HG02852 (cell line): ENCODE measurements around the gene HYAL4.
"Not testable (repeated sequence)": the region's sequence is repeated elsewhere in the genome, so short reads cannot be mapped to it uniquely, and the experiment has no call there.

Experiments
- ATAC-seq: cut with Tn5 transposase; IDR thresholded peaks from one replicate; pipeline ENCODE4 v1.9.1; 2021; ENCODE audit warnings: mild to moderate bottlenecking, moderate library complexity; ENCODE audit not compliant: unreplicated experiment

The HYAL4 gene

DNA sequence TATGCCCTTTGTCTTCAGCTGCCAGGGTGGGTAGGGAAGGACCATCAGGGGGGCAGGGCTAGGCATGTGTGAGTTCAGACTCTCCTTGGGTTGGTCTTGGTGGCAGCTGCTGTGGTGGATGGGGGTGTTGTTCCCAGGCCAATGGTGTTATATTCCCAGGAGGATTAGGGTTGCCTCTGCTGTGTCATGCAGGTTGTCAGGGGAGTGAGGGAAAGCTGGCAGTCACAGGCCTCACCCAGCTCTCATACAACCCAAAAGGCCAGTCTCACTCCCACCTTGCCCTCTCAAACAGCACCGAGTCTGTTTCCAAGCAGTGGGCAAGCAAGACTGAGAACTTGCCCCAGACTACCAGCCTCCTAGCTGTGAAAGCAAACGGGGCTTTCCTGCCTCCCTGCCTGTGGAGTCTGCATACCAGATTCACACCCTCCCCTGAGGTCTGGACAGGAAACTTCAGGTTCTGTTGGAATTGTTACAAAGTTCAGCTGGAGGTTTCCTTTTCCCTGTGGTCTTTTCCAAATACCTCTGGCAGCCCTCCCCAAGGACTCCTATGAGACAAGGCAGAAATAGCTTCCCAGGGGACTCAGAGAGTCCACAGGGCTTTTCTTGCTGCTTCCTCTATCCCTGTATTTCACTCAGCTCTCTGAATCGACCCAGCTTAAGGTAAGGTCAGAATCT, 1.4 kb downstream of the HYAL4 start:
- ATAC-seq: no peak

GRCh38 chr7:123847868-123848267, 2.9 kb downstream of the HYAL4 start:
- no peak for ATAC-seq

DNA sequence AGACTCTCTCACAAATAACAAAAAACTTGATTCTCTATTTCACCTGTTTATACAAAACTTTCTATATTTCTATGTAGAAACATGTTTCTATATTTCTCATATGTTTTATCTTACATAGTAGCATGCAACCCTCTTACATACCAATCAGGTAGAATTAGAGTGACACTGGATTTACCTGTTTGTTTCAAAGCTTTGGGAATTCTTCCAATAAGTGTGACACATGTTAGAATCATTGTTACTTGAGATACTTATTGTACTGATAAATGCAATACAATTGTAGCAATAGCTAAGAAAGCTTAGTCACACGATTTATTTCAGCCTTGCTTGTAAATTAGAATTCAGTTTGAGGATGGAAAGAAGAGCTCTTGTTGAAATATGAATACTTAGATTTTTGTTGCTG, 4.9 kb downstream of the HYAL4 start:
- ATAC-seq: no peak

DNA sequence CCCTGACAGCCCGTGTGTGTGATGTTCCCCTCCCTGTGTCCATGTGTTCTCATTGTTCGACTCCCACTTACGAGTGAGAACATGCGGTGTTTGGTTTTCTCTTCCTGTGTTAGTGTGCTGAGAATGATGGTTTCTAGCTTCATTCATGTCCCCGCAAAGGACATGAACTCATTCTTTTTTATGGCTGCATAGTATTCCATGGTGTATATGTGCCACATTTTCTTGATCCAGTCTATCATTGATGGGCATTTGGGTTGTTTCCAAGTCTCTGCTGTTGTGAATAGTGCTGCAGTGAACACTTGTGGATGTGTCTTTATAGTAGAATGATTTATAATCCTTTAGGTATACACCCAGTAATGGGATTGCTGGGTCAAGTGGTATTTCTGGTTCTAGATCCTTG, 6.4 kb downstream of the HYAL4 start:
- not testable (repeated sequence) for ATAC-seq

GRCh38 chr7:123854291-123854690, 9.3 kb downstream of the HYAL4 start:
- ATAC-seq: not testable (repeated sequence)

DNA sequence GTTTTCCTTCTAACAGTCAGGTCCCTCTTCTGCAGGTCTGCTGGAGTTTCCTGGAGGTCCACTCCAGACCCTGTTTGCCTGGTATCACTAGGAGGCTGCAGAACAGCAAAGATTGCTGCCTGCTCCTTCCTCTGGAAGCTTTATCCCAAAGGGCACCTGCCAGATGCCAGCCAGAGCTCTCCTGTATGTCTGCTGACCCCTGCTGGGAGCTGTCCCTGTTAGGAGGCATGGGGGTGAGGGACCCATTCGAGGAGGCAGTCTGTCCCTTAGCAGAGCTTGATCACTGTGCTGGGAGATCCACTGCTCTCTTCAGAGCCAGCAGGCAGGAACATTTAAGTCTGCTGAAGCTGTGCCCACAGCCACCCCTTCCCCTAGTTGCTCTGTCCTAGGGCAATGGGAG, 11.5 kb downstream of the HYAL4 start:
- ATAC-seq: not testable (repeated sequence)

GRCh38 chr7:123860848-123861247, 15.9 kb downstream of the HYAL4 start:
- no peak for ATAC-seq

GRCh38 chr7:123862775-123863174, 17.8 kb downstream of the HYAL4 start:
- ATAC-seq: no peak

- ATAC-seq: no peak
Measured at GRCh38 chr7:123863461-123863860, 18.5 kb downstream of the HYAL4 start.

DNA sequence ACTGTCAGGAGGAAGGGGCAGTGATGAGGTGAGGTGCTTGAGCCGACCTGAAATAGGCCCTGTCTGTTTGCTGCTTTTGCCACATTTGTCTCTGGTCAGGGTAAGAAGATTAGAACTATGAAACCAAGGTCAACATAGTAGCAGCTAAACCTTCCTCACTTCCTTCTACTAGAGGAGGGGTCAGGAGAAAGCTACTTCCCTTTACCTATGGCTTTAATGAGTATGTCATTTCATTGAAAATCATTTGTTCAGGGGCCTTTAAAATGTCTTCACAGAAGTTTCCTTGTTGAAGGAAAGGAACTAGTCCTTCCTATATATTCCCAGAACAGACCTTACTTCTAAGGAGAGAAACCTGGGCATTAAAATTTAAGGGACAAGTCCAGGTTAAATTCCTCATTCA, 19.0 kb downstream of the HYAL4 start:
- ATAC-seq: no peak

DNA sequence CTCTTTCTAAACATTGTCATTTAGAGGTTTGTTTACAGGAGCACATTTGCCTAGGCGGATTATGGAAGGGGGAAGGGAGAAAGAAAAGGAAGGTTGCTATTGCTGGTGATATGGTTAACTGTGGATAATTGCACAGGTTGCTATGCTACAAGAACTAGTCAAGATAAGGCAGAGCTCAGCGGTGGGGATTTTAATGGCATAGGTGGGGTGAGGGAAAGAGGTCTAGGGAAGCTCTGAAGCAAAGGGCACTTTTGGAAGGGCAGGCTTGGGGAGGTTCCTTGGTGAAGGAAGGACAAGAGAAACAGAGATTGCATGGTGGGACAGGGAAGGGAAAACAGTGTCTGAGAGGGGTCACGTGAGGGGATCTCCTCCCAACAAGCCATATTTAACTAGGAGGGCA, 19.5 kb downstream of the HYAL4 start:
- ATAC-seq: no peak

DNA sequence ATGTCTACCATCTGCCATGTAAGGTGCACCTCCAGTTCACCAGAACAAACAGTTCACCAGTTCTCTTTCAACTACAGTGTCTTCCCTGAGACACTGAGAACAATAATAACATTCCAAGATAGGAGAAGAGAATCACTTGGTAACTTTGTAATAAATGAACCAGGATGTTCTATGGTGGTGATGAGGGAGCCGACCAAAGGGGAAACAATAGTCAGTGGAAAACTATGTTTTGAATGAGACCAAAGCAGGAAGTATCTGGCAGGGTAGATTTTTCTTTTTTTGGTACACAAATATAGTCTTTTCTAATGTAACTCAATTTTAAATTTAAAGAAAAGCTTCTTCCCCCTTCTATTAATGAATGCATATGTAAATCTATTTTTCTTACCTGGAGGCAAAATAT, 20.0 kb downstream of the HYAL4 start:
- ATAC-seq: no peak

DNA sequence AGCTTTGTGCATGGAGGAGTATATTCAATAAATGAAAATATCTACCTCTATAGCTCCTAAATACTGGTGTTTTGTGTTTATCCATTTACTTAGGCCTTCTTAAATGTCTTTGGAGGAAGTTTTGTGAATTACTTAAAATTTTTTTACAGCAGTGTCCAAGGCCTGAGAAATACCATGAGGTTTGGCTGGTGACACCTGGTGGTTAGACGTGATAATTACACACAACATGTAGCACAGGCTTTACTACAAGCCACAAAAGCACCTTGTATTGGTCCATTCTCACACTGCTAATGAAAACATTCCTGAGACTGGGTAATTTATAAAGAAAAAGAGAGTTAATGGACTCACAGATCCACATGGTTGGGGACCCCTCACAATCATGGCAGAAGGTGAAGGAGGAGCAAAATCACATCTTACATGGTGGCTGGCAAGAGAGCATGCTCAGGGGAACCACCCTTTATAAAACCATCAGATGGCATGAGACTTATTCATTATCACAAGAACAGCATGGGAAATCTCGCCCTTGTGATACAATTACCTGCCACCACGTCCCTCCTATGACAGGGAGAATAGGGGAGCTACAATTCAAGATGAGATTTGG, 20.6 kb downstream of the HYAL4 start:
- peak; percentile 87 for ATAC-seq

DNA sequence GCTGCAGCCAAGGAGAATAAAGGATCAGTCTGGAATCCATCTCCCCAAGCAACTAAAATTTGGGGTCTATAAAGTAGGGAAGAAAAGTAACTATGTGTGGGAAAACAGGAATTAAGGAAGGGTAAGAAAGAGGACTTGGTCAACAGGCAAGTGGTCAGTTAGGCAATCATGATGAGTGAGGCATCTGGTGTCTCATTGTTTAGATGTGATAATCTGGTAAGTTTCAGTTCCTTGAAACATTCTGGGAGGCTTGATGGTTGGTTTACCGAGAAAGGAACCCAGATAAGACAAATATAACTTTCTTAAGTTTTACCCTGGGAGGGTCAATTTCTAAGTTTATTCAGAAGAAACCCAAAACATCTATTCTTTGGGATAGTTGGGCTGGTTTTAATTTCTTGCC, 22.3 kb downstream of the HYAL4 start:
- ATAC-seq: no peak

DNA sequence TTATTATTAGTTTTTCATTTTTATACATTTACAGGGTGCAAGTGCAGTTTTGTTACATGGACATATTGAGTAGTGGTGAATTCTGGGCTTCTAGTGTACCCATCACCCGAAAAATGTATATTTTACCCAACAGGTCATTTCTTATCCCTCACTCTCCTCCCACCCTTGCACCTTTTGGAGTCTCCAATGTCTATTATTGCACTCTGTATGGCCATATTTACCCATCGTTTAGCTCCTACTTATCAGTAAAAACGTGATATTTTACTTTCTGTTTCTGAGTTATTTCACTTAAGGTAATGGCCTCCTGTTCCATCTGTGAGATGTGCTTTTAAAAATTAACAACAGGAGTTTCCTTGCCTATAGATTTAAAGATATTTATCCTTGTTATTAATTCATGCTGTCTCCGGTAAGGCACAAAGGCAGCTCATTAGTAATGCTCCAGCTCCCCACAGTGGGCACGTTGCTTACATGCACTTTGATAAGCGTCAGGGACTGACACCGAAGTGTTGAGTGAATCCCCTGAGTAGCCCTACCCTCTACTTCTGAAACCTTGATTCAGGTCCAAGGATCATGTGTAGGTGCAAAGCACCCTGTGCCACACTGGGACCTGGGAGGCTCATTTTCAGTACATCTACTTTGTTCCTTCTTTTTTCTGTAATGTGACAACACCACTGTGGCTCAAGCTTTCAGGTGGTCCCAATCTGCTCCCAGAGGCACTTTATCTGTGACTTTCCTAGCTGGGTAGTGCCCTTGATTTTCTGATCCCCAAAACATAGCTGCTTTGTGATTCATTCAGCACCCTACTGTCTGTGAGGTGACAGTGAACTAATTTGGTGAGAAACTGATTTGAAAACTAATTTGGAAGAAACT, 27.3 kb downstream of the HYAL4 start:
- peak; percentile 86 for ATAC-seq

- no peak for ATAC-seq
Measured at GRCh38 chr7:123872908-123873307, 27.9 kb downstream of the HYAL4 start.

GRCh38 chr7:123876557-123877256, 31.7 kb downstream of the HYAL4 start:
- no peak for ATAC-seq

- no peak for ATAC-seq
Measured at GRCh38 chr7:123879628-123880027, 34.7 kb downstream of the HYAL4 start.

GRCh38 chr7:123881300-123881699, 36.3 kb downstream of the HYAL4 start:
- ATAC-seq: no peak

GRCh38 chr7:123883154-123883553, 38.2 kb downstream of the HYAL4 start:
- no peak for ATAC-seq

- ATAC-seq: no peak
Measured at GRCh38 chr7:123888192-123888591, 43.2 kb downstream of the HYAL4 start.
